GM18909 (cell line): ENCODE measurements around the gene GAB1.
"Not testable (repeated sequence)": the region's sequence is repeated elsewhere in the genome, so short reads cannot be mapped to it uniquely, and the experiment has no call there.

ENCODE experiments used
- ATAC-seq: cut with Tn5 transposase; IDR thresholded peaks from one replicate; pipeline ENCODE4 v1.9.1; 2021; ENCODE audit warnings: mild to moderate bottlenecking; ENCODE audit not compliant: unreplicated experiment, poor library complexity

GAB1 gene

GRCh38 chr4:143337600-143338287 is 1.1 kb downstream of the GAB1 start:
- no peak for ATAC-seq

- ATAC-seq: no peak
Observed at GRCh38 chr4:143338313-143338712, 1.6 kb downstream of the GAB1 start.

GRCh38 chr4:143339497-143339896 is 2.8 kb downstream of the GAB1 start:
- ATAC-seq: no peak

GRCh38 chr4:143341186-143341755 is 4.6 kb downstream of the GAB1 start:
- no peak for ATAC-seq

- ATAC-seq: no peak
Observed at GRCh38 chr4:143343276-143343831, 6.7 kb downstream of the GAB1 start.

GRCh38 chr4:143344041-143344440 is 7.4 kb downstream of the GAB1 start:
- no peak for ATAC-seq

- no peak for ATAC-seq
Observed at GRCh38 chr4:143344774-143345173, 8.1 kb downstream of the GAB1 start.

- no peak for ATAC-seq
Observed at GRCh38 chr4:143345356-143345755, 8.7 kb downstream of the GAB1 start.

GRCh38 chr4:143346206-143346605 is 9.5 kb downstream of the GAB1 start:
- no peak for ATAC-seq

GRCh38 chr4:143347484-143348111 is 10.9 kb downstream of the GAB1 start:
- no peak for ATAC-seq

GRCh38 chr4:143348233-143349077 is 11.8 kb downstream of the GAB1 start:
- ATAC-seq: no peak

GRCh38 chr4:143349858-143350527 is 13.3 kb downstream of the GAB1 start:
- not testable (repeated sequence) for ATAC-seq

- ATAC-seq: no peak
Observed at GRCh38 chr4:143351149-143351691, 14.5 kb downstream of the GAB1 start.

GRCh38 chr4:143351774-143352451 is 15.2 kb downstream of the GAB1 start:
- no peak for ATAC-seq

GRCh38 chr4:143352720-143353119 is 16.0 kb downstream of the GAB1 start:
- ATAC-seq: no peak

- no peak for ATAC-seq
Observed at GRCh38 chr4:143353797-143354196, 17.1 kb downstream of the GAB1 start.

- ATAC-seq: peak; percentile 34
Observed at GRCh38 chr4:143354990-143355389, 18.3 kb downstream of the GAB1 start.

GRCh38 chr4:143355540-143356217 is 19.0 kb downstream of the GAB1 start:
- ATAC-seq: no peak

GRCh38 chr4:143356493-143356892 is 19.8 kb downstream of the GAB1 start:
- peak; percentile 11 for ATAC-seq
